ENCODE results near the gene TRIM31. TPM values are rescaled to one million over a fixed set of nuclear protein-coding genes. Genes with fewer than 3 reads are reported as not detected.

TRIM31 gene
- total RNA-seq, 1 donor = not detected

- H2AFZ ChIP-seq (ENCODE audit: low read length) = no peak overlapping the region
- no peaks in the 10 kb centered on the region for H3K9me3 ChIP-seq (ENCODE audit: low read depth, low read length)
- no peak overlapping the region for H3K4me3 ChIP-seq (ENCODE audit: insufficient read depth, low read length)
- DNase-seq (ENCODE audit: insufficient read length, low spot score, missing footprints) = no peak
- H3K4me2 ChIP-seq (ENCODE audit: insufficient read depth, low read length) = no peak overlapping the region
- TF ChIP-seq CTCF (IDR thresholded peaks at IDR 0.05; ENCODE audit: extremely low read depth, low read depth, low read length) = no peak
- H3K36me3 ChIP-seq (ENCODE audit: insufficient read depth, low read length) = no peaks in the 10 kb centered on the region
- H4K20me1 ChIP-seq (ENCODE audit: insufficient read depth, low read length) = no peaks in the 10 kb centered on the region
- no peak overlapping the region for H3K27ac ChIP-seq (ENCODE audit: low read depth, low read length)
- peaks cover 28% of the 10 kb centered on the region for H3K4me1 ChIP-seq (ENCODE audit: insufficient read depth, low read length)
- H3K27me3 ChIP-seq (ENCODE audit: insufficient read depth, low read length) = peaks cover 20% of the 10 kb centered on the region
- no peaks in the 10 kb centered on the region for H3K79me2 ChIP-seq (ENCODE audit: insufficient read depth, low read length)
Measured at GRCh38 chr6:30150671-30151395, 37.9 kb upstream of the TRIM31 start.

- Histone ChIP-seq H3K79me2 (ENCODE audit: insufficient read depth, low read length) (no peaks in the 10 kb centered on the region), H4K20me1 (ENCODE audit: insufficient read depth, low read length) (no peaks in the 10 kb centered on the region), H3K4me3 (ENCODE audit: insufficient read depth, low read length) (no peak overlapping the region), H3K4me2 (ENCODE audit: insufficient read depth, low read length) (no peak overlapping the region), H3K9me3 (ENCODE audit: low read depth, low read length) (no peaks in the 10 kb centered on the region), H3K36me3 (ENCODE audit: insufficient read depth, low read length) (no peaks in the 10 kb centered on the region), H3K27me3 (ENCODE audit: insufficient read depth, low read length) (peaks cover 27% of the 10 kb centered on the region), H2AFZ (ENCODE audit: low read length) (no peak overlapping the region), H3K27ac (ENCODE audit: low read depth, low read length) (no peak overlapping the region), H3K4me1 (ENCODE audit: insufficient read depth, low read length) (peaks cover 20% of the 10 kb centered on the region)
- no peak for TF ChIP-seq CTCF (IDR thresholded peaks at IDR 0.05; ENCODE audit: extremely low read depth, low read depth, low read length)
- DNase-seq (ENCODE audit: insufficient read length, low spot score, missing footprints) = peak; percentile 78
Measured at GRCh38 chr6:30149858-30150550, 37.1 kb upstream of the TRIM31 start.

GRCh38 chr6:30149234-30149633 is 36.3 kb upstream of the TRIM31 start:
- Histone ChIP-seq H3K27me3 (ENCODE audit: insufficient read depth, low read length) (peaks cover 35% of the 10 kb centered on the region), H3K36me3 (ENCODE audit: insufficient read depth, low read length) (no peaks in the 10 kb centered on the region), H3K27ac (ENCODE audit: low read depth, low read length) (no peak overlapping the region), H3K79me2 (ENCODE audit: insufficient read depth, low read length) (no peaks in the 10 kb centered on the region), H3K4me3 (ENCODE audit: insufficient read depth, low read length) (no peak overlapping the region), H3K4me1 (ENCODE audit: insufficient read depth, low read length) (peaks cover 13% of the 10 kb centered on the region), H2AFZ (ENCODE audit: low read length) (no peak overlapping the region), H3K4me2 (ENCODE audit: insufficient read depth, low read length) (no peak overlapping the region), H4K20me1 (ENCODE audit: insufficient read depth, low read length) (no peaks in the 10 kb centered on the region), H3K9me3 (ENCODE audit: low read depth, low read length) (no peaks in the 10 kb centered on the region)
- no peak for TF ChIP-seq CTCF (IDR thresholded peaks at IDR 0.05; ENCODE audit: extremely low read depth, low read depth, low read length)
- DNase-seq (ENCODE audit: insufficient read length, low spot score, missing footprints) = no peak

GRCh38 chr6:30147096-30147495 is 34.2 kb upstream of the TRIM31 start:
- no peak for TF ChIP-seq CTCF (IDR thresholded peaks at IDR 0.05; ENCODE audit: extremely low read depth, low read depth, low read length)
- no peak overlapping the region for H2AFZ ChIP-seq (ENCODE audit: low read length)
- H4K20me1 ChIP-seq (ENCODE audit: insufficient read depth, low read length) = no peaks in the 10 kb centered on the region
- no peaks in the 10 kb centered on the region for H3K79me2 ChIP-seq (ENCODE audit: insufficient read depth, low read length)
- H3K27ac ChIP-seq (ENCODE audit: low read depth, low read length) = no peak overlapping the region
- no peak for DNase-seq (ENCODE audit: insufficient read length, low spot score, missing footprints)
- H3K4me1 ChIP-seq (ENCODE audit: insufficient read depth, low read length) = peaks cover 11% of the 10 kb centered on the region
- H3K9me3 ChIP-seq (ENCODE audit: low read depth, low read length) = no peaks in the 10 kb centered on the region
- peaks cover 47% of the 10 kb centered on the region for H3K27me3 ChIP-seq (ENCODE audit: insufficient read depth, low read length)
- H3K4me2 ChIP-seq (ENCODE audit: insufficient read depth, low read length) = no peak overlapping the region
- no peak overlapping the region for H3K4me3 ChIP-seq (ENCODE audit: insufficient read depth, low read length)
- no peaks in the 10 kb centered on the region for H3K36me3 ChIP-seq (ENCODE audit: insufficient read depth, low read length)
